ENCODE data around the gene FBXO5. TPM values are rescaled to one million over a fixed set of nuclear protein-coding genes. Genes with fewer than 3 reads are reported as not detected.

Gene FBXO5, protein sequence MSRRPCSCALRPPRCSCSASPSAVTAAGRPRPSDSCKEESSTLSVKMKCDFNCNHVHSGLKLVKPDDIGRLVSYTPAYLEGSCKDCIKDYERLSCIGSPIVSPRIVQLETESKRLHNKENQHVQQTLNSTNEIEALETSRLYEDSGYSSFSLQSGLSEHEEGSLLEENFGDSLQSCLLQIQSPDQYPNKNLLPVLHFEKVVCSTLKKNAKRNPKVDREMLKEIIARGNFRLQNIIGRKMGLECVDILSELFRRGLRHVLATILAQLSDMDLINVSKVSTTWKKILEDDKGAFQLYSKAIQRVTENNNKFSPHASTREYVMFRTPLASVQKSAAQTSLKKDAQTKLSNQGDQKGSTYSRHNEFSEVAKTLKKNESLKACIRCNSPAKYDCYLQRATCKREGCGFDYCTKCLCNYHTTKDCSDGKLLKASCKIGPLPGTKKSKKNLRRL
- 10 to 100 TPM in 3 of 8 experiments, 1 to 10 TPM in 5; 3.4 to 38.0 (median 6.4) TPM for total RNA-seq

- in situ Hi-C loops (cut with MboI; ENCODE audit: low pct_unique_long_range_greater_than_20kb in 2 of 9, low sequenced_read_pairs in 9 of 9, unreplicated experiment in 9 of 9), result no loop called here
- peak within 1 kb of the TSS; percentile 88 to 91 for H3K27ac ChIP-seq
- ATAC-seq (replicated peaks in 6 of 8), result peak; percentile 77 to 94 (median 92)
- peak within 1 kb of the TSS; percentile 57 to 83 (median 67) for H3K4me3 ChIP-seq
- peaks cover 4 to 13% of the 10 kb centered on the region in 2 donors for H3K4me1 ChIP-seq (replicated peaks in 1 of 2)
- WGBS, 10 experiments, result 0 to 2% (median 0%) methylated on average over 2 to 20 of the region's 66 CpGs; no CpG with 5 or more reads in 5 of the 10 experiments
These were observed at the start of gene FBXO5 for GRCh38 chr6:152982904-152983636. FBXO5 (minus strand) TSS chr6:152983041; CDS start chr6:152982959, 82 bp downstream.

DNA sequence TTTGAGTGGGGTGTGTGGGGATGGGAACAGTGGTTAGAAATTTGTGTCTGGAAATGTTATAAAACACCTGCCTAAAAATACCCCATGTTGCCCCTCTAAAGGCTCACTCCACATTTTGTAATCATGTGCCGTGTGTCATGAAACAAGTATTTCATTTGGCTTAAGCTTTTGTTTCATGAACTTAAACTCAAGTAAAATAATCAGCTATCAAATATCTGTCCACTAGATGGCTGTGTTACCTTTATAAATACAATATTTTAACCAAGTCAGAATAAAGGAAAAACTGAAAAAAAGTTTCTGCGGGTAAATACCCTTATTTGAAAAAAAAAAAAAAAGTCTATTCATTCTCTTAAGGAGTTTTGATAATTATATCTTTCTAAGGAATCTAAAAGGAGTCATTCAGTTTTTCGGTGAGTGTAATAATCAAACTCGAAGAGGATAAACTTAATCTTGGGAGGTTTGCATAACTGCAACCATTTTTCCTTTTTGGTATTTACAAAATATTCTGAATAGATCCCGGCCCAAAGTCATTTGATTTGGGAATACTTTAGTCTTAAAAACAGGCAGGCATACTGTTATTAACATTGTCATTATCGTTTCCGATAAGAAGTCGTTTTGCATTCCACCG lies 49.5 kb upstream of the FBXO5 start:
- Histone ChIP-seq H3K4me3 (no peak overlapping the region), H3K4me1 (replicated peaks in 1 of 2) (no peaks in the 10 kb centered on the region), H3K27ac (no peak overlapping the region)
- in situ Hi-C loops (cut with MboI; ENCODE audit: low pct_unique_long_range_greater_than_20kb in 2 of 9, low sequenced_read_pairs in 9 of 9, unreplicated experiment in 9 of 9), result loop anchor here in 1 of 9 experiments (25.0 kb wide), 1 partner anchor 280 kb away; no protein-coding TSS in a partner anchor
- 46 to 92% (median 80%) methylated on average over 2 to 9 of the region's 9 CpGs for WGBS, 10 experiments
- ATAC-seq (replicated peaks in 6 of 8), result peak in 2 of 8 experiments; percentile 21 to 32

DNA sequence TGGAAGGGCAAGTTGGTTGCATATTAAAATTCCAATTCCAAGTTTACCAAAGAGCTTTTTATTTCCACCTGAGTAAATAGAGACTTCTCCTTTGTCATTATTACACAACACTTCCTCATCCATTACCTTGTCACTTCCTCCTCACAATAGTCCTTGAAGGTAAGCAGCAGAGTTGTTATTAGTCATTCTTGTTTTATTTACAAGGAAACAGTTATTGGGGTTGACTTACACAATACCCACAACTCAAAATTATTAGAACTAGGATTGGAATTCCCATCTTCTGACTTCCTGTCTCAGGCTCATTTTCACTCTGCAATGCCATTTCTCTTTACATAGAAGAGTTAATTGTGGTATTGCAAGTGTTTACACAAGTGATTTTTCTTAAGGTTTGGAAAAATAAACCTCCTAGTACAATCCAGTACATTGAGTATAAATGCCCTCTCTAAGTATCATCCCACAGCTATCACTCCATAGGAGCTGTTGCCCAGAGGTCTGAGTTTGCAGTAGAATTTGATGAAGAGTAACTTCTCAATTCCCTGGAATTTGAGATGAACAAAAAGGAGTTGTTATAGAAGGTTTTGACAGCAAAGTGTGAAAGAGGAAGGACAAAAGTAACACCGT lies 48.6 kb upstream of the FBXO5 start:
- in situ Hi-C loops (cut with MboI; ENCODE audit: low pct_unique_long_range_greater_than_20kb in 2 of 9, low sequenced_read_pairs in 9 of 9, unreplicated experiment in 9 of 9), result loop anchor here in 1 of 9 experiments (25.0 kb wide), 1 partner anchor 281 kb away; no protein-coding TSS in a partner anchor
- WGBS, 10 experiments, result 27 to 100% (median 60%) methylated on average over 1 of the region's 1 CpG; no CpG with 5 or more reads in 5 of the 10 experiments
- Histone ChIP-seq H3K27ac (no peak overlapping the region), H3K4me1 (replicated peaks in 1 of 2) (no peaks in the 10 kb centered on the region), H3K4me3 (no peak overlapping the region)
- no peak for ATAC-seq (replicated peaks in 6 of 8)

DNA sequence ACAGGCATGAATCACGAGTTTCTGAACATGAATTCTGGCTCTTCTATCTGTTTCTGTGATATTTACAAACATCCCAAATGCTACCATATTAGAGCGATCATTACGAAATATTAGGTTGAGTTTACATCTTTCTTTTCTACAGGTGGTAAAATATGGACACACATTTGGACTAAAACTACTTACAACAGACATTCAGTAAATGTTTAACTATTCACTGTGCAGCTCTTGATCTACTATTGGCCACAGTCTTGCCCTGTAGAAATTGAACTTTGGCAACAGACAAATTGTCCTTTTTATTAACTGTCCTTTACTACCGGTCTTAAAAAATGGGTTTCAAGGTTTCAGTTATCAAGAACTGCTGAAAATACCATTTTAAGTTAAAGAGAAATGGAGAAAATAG lies 46.1 kb upstream of the FBXO5 start:
- no peak for ATAC-seq (replicated peaks in 6 of 8)
- Histone ChIP-seq H3K4me3 (no peak overlapping the region), H3K4me1 (replicated peaks in 1 of 2) (no peaks in the 10 kb centered on the region), H3K27ac (no peak overlapping the region)
- in situ Hi-C loops (cut with MboI; ENCODE audit: low pct_unique_long_range_greater_than_20kb in 2 of 9, low sequenced_read_pairs in 9 of 9, unreplicated experiment in 9 of 9), result loop anchor here in 1 of 9 experiments (25.0 kb wide), 1 partner anchor 283 kb away; no protein-coding TSS in a partner anchor
- WGBS, 10 experiments, result 29 to 95% (median 73%) methylated on average over 1 to 4 of the region's 4 CpGs; no CpG with 5 or more reads in 3 of the 10 experiments

GRCh38 chr6:153028286-153028685 lies 45.4 kb upstream of the FBXO5 start:
- Histone ChIP-seq H3K4me1 (replicated peaks in 1 of 2) (no peaks in the 10 kb centered on the region), H3K4me3 (no peak overlapping the region), H3K27ac (no peak overlapping the region)
- 61 to 100% (median 94%) methylated on average over 1 to 2 of the region's 2 CpGs; no CpG with 5 or more reads in 4 of the 10 experiments for WGBS, 10 experiments
- in situ Hi-C loops (cut with MboI; ENCODE audit: low pct_unique_long_range_greater_than_20kb in 2 of 9, low sequenced_read_pairs in 9 of 9, unreplicated experiment in 9 of 9), result loop anchor here in 1 of 9 experiments (25.0 kb wide), 1 partner anchor 284 kb away; no protein-coding TSS in a partner anchor
- no peak for ATAC-seq (replicated peaks in 6 of 8)

- WGBS, 10 experiments, result 43 to 100% (median 92%) methylated on average over 1 to 3 of the region's 4 CpGs
- Histone ChIP-seq H3K27ac (no peak overlapping the region), H3K4me1 (replicated peaks in 1 of 2) (no peaks in the 10 kb centered on the region), H3K4me3 (no peak overlapping the region)
- ATAC-seq (replicated peaks in 6 of 8), result no peak
- in situ Hi-C loops (cut with MboI; ENCODE audit: low pct_unique_long_range_greater_than_20kb in 2 of 9, low sequenced_read_pairs in 9 of 9, unreplicated experiment in 9 of 9), result loop anchor here in 1 of 9 experiments (25.0 kb wide), 1 partner anchor 285 kb away; no protein-coding TSS in a partner anchor
These were observed 44.6 kb upstream of the FBXO5 start for GRCh38 chr6:153027480-153027879.

DNA sequence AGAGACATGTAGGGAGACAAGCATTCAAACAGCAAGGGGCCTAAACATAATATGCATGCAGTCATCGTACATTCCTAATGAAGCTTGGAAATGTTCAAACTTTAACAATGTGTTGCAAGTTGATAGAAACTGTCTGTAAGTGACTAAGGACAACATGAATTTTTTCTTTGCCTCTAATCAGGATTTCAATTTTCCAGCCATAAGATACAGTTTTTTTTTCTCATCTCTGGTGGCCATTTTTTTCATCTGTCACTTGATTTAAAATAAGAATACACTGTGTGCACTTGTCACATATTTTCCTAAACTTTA lies 41.8 kb upstream of the FBXO5 start:
- WGBS, 10 experiments, result 0 to 40% (median 14%) methylated on average over 1 of the region's 1 CpG; no CpG with 5 or more reads in 3 of the 10 experiments
- no peak overlapping the region for H3K4me3 ChIP-seq
- no peaks in the 10 kb centered on the region for H3K4me1 ChIP-seq (replicated peaks in 1 of 2)
- ATAC-seq (replicated peaks in 6 of 8), result peak in 1 of 8 experiments; percentile 35
- no peak overlapping the region for H3K27ac ChIP-seq
- in situ Hi-C loops (cut with MboI; ENCODE audit: low pct_unique_long_range_greater_than_20kb in 2 of 9, low sequenced_read_pairs in 9 of 9, unreplicated experiment in 9 of 9), result loop anchor here in 1 of 9 experiments (25.0 kb wide), 1 partner anchor 288 kb away; no protein-coding TSS in a partner anchor

GRCh38 chr6:153023977-153024708 lies 41.3 kb upstream of the FBXO5 start:
- Histone ChIP-seq H3K4me1 (replicated peaks in 1 of 2) (no peaks in the 10 kb centered on the region), H3K27ac (no peak overlapping the region), H3K4me3 (no peak overlapping the region)
- in situ Hi-C loops (cut with MboI; ENCODE audit: low pct_unique_long_range_greater_than_20kb in 2 of 9, low sequenced_read_pairs in 9 of 9, unreplicated experiment in 9 of 9), result no loop called here
- peak; percentile 55 to 100 (median 84) for ATAC-seq (replicated peaks in 6 of 8)
- WGBS, 10 experiments, result 18 to 74% (median 51%) methylated on average over 3 to 6 of the region's 6 CpGs; no CpG with 5 or more reads in 1 of the 10 experiments

DNA sequence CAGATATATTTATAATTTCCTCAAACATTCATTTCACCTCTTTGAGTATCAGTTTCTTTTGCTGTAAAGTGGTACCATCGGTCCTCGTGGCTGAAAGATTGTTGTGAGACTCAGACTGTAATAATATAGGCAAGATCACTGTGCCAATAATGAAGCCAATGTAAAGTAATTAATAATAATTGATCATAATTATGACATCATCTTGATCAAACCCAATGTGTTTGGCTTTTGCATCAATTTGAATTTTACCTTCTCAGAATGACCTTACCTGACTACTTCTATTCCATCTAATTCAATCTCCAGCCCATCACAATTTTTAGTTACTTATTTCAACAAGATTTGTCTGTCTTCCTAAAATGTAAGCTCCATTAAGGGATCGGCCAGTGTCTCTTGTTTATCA lies 35.5 kb upstream of the FBXO5 start:
- in situ Hi-C loops (cut with MboI; ENCODE audit: low pct_unique_long_range_greater_than_20kb in 2 of 9, low sequenced_read_pairs in 9 of 9, unreplicated experiment in 9 of 9), result no loop called here
- ATAC-seq (replicated peaks in 6 of 8), result no peak
- no peak overlapping the region for H3K27ac ChIP-seq

DNA sequence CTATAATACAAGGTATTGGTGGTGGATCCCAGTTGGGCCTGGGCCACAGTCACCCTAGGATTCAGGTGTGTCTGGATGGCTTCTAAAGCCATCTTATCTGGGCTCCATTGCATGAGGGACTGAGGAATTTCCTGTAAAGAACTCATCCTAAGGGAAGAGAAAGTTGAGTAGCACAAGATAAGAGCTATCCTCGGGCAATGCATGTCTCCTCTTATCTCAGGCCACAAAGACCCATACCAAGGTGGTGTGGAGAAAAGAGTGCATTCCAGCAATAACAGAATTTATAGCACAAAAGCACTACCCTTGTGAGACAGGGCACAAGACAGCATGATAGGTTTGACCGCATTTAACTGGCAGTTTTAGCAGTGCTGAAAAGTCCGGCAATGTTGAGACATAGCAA lies 34.0 kb upstream of the FBXO5 start:
- WGBS, 10 experiments, result 83 to 100% (median 100%) methylated on average over 1 to 3 of the region's 3 CpGs; no CpG with 5 or more reads in 5 of the 10 experiments
- no peak for ATAC-seq (replicated peaks in 6 of 8)
- Histone ChIP-seq H3K4me1 (replicated peaks in 1 of 2) (no peaks in the 10 kb centered on the region), H3K27ac (no peak overlapping the region), H3K4me3 (no peak overlapping the region)
- in situ Hi-C loops (cut with MboI; ENCODE audit: low pct_unique_long_range_greater_than_20kb in 2 of 9, low sequenced_read_pairs in 9 of 9, unreplicated experiment in 9 of 9), result no loop called here

More for the DNA sequence above, 35.5 kb upstream of the FBXO5 start:
- no peaks in the 10 kb centered on the region for H3K4me1 ChIP-seq (replicated peaks in 1 of 2)
- H3K4me3 ChIP-seq, result no peak overlapping the region
- WGBS, 10 experiments, result 76 to 100% (median 97%) methylated on average over 2 to 3 of the region's 3 CpGs; no CpG with 5 or more reads in 1 of the 10 experiments

- no peaks in the 10 kb centered on the region for H3K4me1 ChIP-seq (replicated peaks in 1 of 2)
- ATAC-seq (replicated peaks in 6 of 8), result no peak
- 55 to 100% (median 88%) methylated on average over 2 to 4 of the region's 4 CpGs for WGBS, 10 experiments
- no peak overlapping the region for H3K4me3 ChIP-seq
- in situ Hi-C loops (cut with MboI; ENCODE audit: low pct_unique_long_range_greater_than_20kb in 2 of 9, low sequenced_read_pairs in 9 of 9, unreplicated experiment in 9 of 9), result no loop called here
- H3K27ac ChIP-seq, result no peak overlapping the region
These were observed 32.3 kb upstream of the FBXO5 start for GRCh38 chr6:153015094-153015640.
